ENCODE data around the gene TTLL5.

Gene TTLL5

GRCh38 chr14:75747899-75748298 is 86.9 kb downstream of the TTLL5 start:
- no peak for DNase-seq

DNA sequence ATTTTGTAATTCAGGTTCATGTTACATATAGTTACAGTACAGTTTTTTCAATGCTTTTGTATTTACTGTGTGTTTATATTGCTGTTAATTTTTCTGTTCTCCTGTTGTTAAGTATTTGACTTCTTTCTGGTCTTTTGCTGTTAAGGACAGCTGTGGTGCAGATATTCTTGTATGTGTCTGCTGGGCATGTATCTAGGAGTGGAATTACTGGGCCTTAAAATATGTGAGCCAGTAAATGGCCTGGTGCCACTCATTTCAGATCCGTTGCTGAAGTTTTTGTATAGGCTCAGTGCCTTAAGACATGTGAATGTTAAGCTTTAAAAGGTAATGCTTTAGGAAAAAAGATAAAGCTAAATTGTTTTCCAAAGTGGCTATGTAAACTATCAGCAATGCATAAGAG is 87.3 kb downstream of the TTLL5 start:
- DNase-seq = no peak

GRCh38 chr14:75751296-75751695 is 90.2 kb downstream of the TTLL5 start:
- DNase-seq = peak; percentile 64

GRCh38 chr14:75752086-75752485 is 91.0 kb downstream of the TTLL5 start:
- no peak for DNase-seq

DNA sequence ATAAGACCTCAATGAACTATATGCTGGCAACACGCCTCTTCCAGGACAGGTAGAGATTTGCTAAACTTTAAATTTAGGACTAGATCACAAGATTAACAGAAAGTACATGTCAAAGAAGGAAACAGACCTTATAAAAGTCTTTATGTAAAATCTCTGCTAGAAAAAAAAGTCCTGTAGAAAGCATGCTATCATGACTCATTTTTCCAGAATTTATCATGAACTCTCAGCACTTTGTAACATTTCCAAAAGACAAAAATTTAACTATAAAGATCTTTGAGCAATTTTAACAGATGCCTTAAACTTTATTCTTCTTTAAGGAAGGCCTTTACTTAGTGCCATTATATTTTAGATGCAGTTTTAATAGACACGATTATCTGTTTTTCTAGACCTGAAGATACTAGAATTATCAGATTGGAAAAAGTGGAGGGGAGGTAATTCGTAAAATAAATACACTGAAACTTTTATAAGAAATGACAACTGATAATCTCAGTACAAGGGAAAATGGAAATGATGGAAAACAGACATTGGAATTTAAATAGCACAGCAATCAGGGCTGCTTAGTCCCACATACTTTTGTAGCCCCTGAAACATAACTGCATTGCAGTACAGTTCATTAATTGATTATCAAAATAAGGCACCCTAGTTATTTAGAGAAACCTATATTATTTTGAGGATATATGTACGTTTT is 92.0 kb downstream of the TTLL5 start:
- DNase-seq = peak; percentile 49

DNA sequence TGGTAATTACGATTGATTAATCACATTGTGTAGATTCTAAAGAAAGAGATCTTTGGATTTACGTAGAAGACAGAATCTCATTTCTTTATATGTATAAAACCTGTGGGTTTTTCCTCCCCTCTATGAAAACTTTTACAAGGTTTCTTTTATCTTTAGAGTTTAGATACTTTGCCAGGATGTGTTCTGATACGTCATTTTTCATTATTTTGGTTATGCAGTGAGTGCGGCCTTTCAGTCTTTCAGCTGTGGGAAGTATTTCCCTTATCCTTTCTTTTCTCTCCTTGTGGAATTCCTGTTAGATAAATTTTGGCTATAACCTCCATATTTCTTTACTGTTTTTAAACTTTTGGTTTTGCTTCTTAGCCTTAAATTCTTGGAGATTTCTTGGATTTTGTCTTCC is 92.7 kb downstream of the TTLL5 start:
- no peak for DNase-seq

GRCh38 chr14:75757644-75758402 is 96.8 kb downstream of the TTLL5 start:
- no peak for DNase-seq

GRCh38 chr14:75764020-75764419 is 103.0 kb downstream of the TTLL5 start:
- DNase-seq = no peak

DNA sequence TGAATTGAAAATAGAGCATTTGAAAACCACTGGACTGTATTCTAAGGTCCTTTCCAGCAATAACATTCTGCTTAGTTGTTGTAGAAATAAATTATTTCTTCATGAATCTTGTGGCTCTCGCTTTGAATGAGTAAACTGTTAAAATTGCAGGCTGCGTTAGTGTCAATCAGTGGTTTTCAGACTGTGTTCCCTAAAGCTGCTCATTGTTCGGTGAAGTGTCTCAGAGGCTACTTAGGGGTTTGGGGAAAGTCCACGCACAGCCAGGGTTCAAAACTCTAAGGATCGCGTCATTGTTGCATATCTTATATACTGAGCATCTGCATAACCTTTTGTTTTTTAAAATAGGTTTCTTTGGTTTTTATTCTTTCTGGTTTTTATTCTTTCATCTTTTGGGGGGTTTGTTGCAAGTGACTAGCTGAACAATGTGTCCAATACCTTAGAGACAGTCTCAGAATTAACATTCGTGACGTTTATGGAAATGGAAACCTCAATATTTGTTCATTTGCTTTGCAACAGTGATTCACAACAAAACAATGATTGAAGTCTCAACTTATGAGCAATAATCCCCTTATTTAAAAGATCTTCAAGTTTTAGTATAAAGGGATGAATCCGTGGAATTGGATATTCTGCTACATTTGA is 108.1 kb downstream of the TTLL5 start:
- DNase-seq = no peak

DNA sequence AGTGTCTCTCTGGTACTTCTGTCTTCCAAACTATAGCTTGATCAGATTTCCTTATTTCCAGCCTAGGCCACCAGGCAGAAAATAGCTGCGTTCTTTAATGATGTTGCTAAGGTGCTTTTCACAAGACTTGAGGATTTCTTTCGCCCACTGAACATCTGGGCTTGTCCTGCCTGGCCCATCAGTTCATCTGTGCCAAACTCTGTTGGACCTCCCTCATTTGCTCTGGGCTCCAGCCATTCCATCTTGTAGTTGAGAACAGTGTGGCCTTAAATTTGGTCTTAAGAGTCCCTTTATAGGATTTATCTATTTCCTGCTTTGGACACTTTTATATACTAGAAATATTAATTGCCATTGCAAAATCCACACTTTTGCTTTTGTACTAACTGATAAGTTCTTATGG is 109.6 kb downstream of the TTLL5 start:
- no peak for DNase-seq

GRCh38 chr14:75771595-75771994 is 110.5 kb downstream of the TTLL5 start:
- DNase-seq = no peak

- DNase-seq = no peak
Observed at GRCh38 chr14:75773046-75773445, 112.0 kb downstream of the TTLL5 start.

DNA sequence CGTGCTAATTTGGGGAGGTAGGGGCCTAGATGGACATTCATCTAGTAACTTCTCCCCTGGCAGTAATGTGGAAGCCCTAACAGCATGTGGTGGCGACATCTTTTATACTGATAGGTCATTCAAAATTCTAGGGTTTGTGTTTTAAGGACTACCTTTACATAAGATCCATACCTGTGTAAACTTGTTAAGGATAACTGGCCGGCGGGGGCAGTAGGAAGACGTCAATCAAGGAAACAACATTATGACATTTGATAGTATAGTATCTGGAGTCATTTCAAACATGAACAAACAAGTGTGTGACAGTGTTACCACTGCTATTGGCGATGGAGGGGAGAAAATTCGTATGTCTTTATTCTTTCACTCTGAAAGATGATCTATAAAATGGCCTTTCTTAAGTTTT is 120.0 kb downstream of the TTLL5 start:
- DNase-seq = no peak

DNA sequence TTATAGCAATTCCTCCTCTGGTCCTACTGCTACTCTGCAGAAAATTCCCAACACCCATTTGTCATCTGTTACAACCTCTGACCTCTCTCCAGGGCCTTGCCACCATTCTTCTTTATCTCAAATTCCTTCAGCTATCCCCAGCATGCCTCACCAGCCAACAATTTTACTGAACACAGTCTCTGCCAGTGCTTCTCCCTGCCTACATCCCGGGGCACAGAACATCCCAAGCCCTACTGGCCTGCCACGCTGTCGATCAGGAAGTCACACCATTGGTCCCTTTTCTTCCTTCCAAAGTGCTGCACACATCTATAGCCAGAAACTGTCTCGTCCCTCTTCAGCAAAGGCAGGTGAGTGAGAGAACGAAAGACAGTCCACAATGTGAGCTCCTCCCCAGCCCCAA is 122.1 kb downstream of the TTLL5 start:
- DNase-seq = no peak

DNA sequence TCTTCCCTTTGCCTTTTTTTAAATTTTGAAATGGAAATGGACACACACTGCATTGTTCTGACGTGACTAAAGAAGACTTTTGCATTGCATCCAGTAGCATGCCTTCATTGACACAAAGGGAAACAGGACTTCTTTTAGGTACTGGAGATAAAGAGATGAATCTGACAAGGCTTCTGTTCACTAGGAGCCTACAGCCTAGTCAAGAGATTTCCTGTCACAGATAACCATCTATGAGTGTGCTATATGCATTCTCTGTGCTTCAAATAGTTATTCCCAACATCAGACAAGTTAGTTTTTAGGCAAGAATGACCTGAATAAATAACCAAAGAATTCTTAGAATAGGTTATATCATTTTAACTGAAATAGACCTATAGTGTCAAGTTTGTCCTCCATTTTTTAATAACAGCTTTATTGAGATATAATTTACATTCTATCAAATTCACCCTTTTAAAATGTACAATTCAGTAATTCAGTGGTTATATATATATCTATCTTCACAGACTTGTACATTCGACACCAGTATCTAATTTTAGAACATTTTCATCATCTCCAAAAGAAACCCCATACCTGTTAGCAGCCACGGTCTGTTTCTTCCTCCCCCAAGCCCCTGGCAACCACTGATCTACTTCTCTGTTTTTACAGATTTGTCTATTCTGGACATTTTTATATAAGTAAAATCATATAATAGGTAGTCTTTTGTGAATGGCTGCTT is 122.7 kb downstream of the TTLL5 start:
- DNase-seq = no peak

DNA sequence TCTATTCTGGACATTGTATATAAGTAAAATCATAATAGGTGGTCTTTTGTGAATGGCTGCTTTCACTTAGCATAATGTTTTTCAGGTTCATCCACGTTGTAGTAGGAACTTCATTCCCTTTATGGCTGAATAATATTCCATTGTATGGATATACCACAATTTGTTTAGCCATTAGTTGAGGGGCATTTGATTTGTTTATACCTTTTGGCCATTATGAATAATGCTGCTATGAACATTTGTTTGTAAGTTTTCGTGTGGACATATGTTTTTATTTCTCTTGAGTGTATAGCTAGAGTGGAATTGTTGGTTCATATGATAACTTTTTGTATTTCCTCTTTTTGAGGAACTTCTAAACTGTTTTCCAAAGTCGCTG is 123.3 kb downstream of the TTLL5 start:
- no peak for DNase-seq

- DNase-seq = no peak
Observed at GRCh38 chr14:75793806-75794205, 132.8 kb downstream of the TTLL5 start.

- DNase-seq = peak; percentile 70
Observed at GRCh38 chr14:75794615-75795038, 133.6 kb downstream of the TTLL5 start.

GRCh38 chr14:75800792-75801191 is 139.7 kb downstream of the TTLL5 start:
- no peak for DNase-seq

DNA sequence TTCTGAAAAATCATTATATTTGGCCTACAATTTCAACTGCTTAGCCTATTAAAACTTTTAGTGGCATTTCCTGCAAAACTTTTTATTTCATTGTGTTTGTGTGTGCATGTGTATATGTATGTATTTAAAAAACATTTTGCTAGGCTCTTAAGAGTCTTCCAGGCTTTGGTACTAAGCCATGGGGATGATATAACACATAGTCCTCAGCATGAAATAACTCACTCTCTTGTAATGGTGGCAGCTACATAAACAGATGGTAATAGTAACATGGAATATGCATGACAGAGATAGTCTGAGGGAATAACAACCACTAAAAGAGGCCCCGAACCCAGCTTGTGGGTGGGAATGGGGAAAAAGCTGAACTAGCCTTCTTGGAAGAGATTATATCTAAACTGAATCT is 141.4 kb downstream of the TTLL5 start:
- no peak for DNase-seq

DNA sequence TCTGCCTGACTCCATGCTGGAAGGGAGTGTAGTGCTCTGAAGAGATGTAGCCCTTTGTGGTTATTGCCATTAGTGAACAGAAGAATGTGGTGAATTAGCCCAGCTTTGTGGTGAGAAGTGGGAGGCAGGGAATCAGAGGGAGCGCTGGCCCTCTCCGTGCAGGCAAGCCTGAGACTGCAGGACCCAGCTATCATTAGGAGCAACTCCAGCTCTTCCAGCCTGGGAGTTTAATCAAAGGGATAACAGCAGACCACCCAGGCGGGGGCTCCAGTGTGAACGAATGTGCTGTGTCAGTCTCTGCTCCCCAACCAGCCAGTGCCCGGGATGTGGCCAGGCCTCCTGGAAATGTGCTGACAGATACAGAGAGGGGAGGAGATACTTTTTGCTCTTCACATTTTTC is 142.7 kb downstream of the TTLL5 start:
- peak; percentile 63 for DNase-seq

DNA sequence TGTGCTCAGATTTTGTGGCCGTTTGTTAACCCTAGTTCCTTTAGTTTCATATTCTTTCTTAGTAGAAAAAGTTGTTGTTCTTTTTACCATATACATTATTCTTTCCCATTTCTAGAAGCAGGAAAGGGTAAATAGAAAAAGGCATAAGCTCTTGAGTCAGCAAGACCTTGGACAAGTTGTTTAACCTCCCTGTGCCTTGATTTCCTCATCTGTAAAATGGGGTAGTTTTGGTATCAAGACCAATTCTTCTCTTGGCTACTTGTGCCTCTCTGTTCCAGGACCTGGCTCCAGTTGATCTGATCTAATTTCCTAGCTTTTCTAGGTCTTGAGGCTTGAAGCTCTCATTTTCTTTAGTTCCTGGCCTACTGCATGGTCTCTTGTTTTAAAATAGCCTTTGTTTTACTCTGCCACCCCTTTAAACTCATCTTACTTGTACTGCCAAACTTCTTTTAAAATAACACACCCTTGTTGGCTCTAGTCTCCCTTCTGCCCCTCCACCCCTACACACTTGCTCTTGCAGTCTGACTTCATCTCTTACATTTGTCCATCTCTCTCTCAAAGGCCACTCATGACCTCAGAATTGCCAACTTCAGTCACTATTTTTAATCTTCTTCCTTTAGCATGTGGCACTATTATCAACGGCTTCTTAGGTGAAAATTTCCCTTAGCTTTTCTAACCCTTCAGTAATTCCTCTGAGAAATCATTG is 143.7 kb downstream of the TTLL5 start:
- no peak for DNase-seq

- no peak for DNase-seq
Observed at GRCh38 chr14:75805646-75806045, 144.6 kb downstream of the TTLL5 start.
